ENCODE results near the gene INSC.

DNA sequence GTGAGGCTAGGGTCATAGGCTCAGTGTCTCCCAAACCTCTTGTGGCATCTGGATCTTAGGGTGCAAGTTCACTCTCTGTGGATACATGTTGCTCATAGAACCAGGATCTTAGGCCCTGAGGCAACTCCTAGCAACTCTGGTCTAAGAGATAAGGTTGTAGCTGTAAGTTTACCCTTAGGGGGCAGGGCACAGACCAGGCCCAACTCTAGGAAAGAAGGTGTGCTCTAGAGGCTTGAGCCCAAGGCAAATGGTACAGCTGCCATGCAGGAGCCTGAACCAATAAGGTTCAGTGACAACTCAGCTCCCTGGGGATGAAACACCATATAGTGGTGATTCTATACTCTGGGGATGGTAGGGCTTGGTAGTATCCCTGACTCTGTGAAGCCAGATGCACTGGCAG lies 23.5 kb upstream of the INSC start:
- TF ChIP-seq POLR2A (IDR thresholded peaks at IDR 0.05) = no peak
- TF ChIP-seq, protein P1, sequence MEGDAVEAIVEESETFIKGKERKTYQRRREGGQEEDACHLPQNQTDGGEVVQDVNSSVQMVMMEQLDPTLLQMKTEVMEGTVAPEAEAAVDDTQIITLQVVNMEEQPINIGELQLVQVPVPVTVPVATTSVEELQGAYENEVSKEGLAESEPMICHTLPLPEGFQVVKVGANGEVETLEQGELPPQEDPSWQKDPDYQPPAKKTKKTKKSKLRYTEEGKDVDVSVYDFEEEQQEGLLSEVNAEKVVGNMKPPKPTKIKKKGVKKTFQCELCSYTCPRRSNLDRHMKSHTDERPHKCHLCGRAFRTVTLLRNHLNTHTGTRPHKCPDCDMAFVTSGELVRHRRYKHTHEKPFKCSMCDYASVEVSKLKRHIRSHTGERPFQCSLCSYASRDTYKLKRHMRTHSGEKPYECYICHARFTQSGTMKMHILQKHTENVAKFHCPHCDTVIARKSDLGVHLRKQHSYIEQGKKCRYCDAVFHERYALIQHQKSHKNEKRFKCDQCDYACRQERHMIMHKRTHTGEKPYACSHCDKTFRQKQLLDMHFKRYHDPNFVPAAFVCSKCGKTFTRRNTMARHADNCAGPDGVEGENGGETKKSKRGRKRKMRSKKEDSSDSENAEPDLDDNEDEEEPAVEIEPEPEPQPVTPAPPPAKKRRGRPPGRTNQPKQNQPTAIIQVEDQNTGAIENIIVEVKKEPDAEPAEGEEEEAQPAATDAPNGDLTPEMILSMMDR (IDR thresholded peaks at IDR 0.05) = no peak
